ENCODE data around the gene SSRP1. TPM values are rescaled to one million over a fixed set of nuclear protein-coding genes. Genes with fewer than 3 reads are reported as not detected.
A peak's percentile ranks its signal among the peaks of the same experiment; 100 is the strongest.

SSRP1 gene
- total RNA-seq, 2 experiments from 2014 or later = 304 to 322 TPM

DNA sequence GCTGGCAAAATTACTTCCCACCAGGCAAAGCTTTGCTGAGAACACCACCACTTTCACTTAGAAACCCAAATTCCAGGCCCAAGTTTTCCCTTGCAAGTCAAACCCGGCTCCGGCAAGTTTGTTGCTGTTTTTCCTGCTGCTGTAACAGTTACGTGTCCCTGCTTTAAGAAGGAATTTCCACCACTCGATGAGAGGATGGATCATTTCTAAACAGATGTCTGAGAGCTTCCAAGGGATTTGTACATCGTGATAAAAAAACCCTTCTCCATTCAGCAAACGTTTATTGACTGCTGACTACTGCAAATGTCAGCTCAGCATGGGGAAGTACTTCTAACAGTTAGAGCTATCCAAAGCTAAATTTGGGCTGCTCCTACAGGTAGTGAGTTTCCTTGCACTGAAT, 22.2 kb upstream of the SSRP1 start:
- no peak for DNase-seq
- Mint-ChIP-seq H3K4me1 (ENCODE audit: low read depth) (no peaks in the 10 kb centered on the region), H3K27ac (no peak overlapping the region), H3K27me3 (ENCODE audit: low read depth) (peaks cover 12% of the 10 kb centered on the region), H3K9me3 (no peaks in the 10 kb centered on the region), H3K4me3 (no peak overlapping the region), H3K36me3 (ENCODE audit: low read depth) (no peaks in the 10 kb centered on the region)
- intact Hi-C loops (cut with micrococcal nuclease) = no loop called here
- CTCF ChIA-PET = interaction anchor here (0.6 to 0.9 kb wide), 2 partner anchors 13 to 126 kb away, joined by 3 read pairs; no protein-coding TSS in a partner anchor

DNA sequence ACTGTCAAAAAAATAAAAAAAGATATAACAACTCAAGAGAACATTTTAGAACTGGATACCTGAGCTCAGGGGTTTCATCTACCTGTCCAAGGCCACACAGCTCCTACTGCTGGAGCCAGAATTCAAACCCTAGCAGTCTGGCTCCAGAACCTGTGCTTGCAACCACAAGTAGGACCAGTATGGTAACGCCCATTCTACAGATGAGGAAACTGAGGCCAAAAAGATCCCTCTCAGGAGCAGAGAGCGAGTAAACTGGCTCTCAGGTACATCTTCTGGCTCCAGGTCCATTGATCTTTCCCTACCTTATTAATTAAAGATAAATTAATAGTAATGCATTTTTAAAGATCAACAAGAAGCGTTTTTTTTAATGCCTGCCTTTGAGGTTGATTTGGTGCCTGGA, 21.6 kb upstream of the SSRP1 start:
- CTCF ChIA-PET = interaction anchor here (0.6 to 1.9 kb wide), 3 partner anchors 11 to 127 kb away, joined by 3 to 9 read pairs (median 3); no protein-coding TSS in a partner anchor
- Mint-ChIP-seq H3K9me3 (no peaks in the 10 kb centered on the region), H3K4me1 (ENCODE audit: low read depth) (no peaks in the 10 kb centered on the region), H3K27ac (no peak overlapping the region), H3K27me3 (ENCODE audit: low read depth) (peaks cover 12% of the 10 kb centered on the region), H3K4me3 (no peak overlapping the region), H3K36me3 (ENCODE audit: low read depth) (no peaks in the 10 kb centered on the region)
- no peak for DNase-seq
- intact Hi-C loops (cut with micrococcal nuclease) = no loop called here

DNA sequence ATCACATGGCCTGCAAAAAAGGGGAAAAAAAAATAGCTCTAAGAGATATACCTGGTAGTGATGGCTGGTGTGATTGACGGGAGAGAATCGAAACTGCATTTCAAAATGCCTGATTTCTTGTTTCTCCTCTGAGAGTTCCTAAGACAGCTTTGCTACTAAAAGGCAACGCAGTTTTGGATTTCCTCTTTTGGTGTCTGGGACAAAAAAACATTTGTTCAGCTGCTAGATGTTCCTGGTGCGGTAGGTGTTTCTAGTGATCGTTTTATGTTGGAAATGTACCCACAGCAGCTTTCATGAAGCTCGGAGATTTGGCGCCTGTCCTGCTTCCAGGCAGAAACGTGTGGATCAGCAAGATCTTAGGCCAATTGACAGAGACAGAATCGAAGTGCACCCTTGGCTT, 20.6 kb upstream of the SSRP1 start:
- intact Hi-C loops (cut with micrococcal nuclease) = no loop called here
- H3K27me3 Mint-ChIP-seq (ENCODE audit: low read depth) = peaks cover 7% of the 10 kb centered on the region
- H3K36me3 Mint-ChIP-seq (ENCODE audit: low read depth) = peaks cover 1% of the 10 kb centered on the region
- DNase-seq = no peak
- H3K27ac Mint-ChIP-seq = no peak overlapping the region
- H3K4me1 Mint-ChIP-seq (ENCODE audit: low read depth) = no peaks in the 10 kb centered on the region
- peaks cover 4% of the 10 kb centered on the region for H3K9me3 Mint-ChIP-seq
- H3K4me3 Mint-ChIP-seq = no peak overlapping the region
- CTCF ChIA-PET = interaction anchor here (0.6 to 1.9 kb wide), 4 partner anchors 8 to 168 kb away, joined by 3 to 9 read pairs (median 3); no protein-coding TSS in a partner anchor

DNA sequence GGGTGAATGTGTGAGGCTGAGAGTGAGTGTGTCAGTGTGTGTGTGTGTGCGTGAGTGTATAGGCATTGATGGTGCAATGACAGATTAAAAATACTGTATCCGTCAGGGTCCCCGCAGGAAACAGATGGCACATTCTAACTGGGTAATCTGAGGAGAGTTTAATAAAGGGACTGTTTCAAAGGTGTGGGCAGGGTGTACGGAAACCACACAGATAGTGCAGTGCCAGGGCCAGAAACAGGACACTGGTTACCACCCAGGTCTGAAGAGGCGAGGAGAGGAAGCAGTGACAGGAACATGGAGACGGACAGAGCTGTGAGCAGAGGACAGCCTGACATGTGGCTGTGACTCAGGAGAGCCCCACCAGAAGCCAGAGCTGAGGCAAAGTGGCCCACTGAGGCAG, 19.0 kb upstream of the SSRP1 start:
- Mint-ChIP-seq H3K4me1 (ENCODE audit: low read depth) (peaks cover 3% of the 10 kb centered on the region), H3K9me3 (peaks cover 5% of the 10 kb centered on the region), H3K27me3 (ENCODE audit: low read depth) (peaks cover 7% of the 10 kb centered on the region), H3K36me3 (ENCODE audit: low read depth) (peaks cover 1% of the 10 kb centered on the region), H3K27ac (no peak overlapping the region), H3K4me3 (no peak overlapping the region)
- CTCF ChIA-PET = no interaction called here
- intact Hi-C loops (cut with micrococcal nuclease) = no loop called here
- no peak for DNase-seq

DNA sequence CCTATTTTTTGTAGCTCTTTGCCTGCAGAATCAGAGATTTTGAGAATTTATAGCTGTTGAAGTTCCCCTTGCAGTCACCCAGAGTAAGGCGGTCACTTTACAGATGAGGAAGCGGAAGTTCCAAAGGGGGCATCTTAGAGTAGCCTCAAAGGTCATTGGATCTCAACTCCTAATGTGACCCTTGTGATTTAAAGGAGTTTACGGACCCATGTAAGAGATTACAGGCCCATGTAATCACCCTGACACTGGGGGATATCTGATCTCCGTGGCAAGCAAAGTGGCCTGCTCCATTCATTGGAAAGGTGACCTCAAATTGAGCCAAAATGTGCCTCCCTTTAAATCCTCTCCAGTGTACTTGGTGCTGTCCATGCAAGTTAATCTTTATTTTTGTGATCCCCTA, 18.2 kb upstream of the SSRP1 start:
- DNase-seq = no peak
- intact Hi-C loops (cut with micrococcal nuclease) = no loop called here
- Mint-ChIP-seq H3K4me1 (ENCODE audit: low read depth) (peaks cover 3% of the 10 kb centered on the region), H3K36me3 (ENCODE audit: low read depth) (peaks cover 1% of the 10 kb centered on the region), H3K27ac (no peak overlapping the region), H3K4me3 (no peak overlapping the region), H3K27me3 (ENCODE audit: low read depth) (peaks cover 7% of the 10 kb centered on the region), H3K9me3 (peaks cover 5% of the 10 kb centered on the region)
- CTCF ChIA-PET = interaction anchor here (0.6 to 3.0 kb wide), 7 partner anchors 87 to 290 kb away, joined by 3 to 14 read pairs (median 4); no protein-coding TSS in a partner anchor

DNA sequence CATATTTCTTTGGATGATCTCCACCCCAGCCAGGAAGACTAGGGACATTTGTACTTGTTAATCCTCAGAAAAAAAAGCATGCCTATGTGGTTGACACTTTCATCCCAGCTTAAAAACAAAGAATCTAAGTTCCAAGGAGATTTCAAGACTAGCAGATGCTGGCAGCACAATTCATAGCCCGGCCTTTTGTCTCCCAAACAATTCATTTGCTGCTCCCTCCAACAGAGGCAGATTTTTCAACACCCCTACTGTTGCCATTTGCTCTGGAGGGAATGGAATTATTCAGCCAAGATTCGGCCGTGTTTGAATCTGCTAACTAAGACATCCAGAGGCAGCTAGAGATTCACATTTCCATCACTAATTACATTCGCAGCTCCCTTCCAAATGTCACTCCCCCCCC, 17.8 kb upstream of the SSRP1 start:
- H3K4me3 Mint-ChIP-seq = no peak overlapping the region
- peaks cover 7% of the 10 kb centered on the region for H3K27me3 Mint-ChIP-seq (ENCODE audit: low read depth)
- DNase-seq = no peak
- H3K9me3 Mint-ChIP-seq = peaks cover 5% of the 10 kb centered on the region
- CTCF ChIA-PET = interaction anchor here (0.6 to 3.0 kb wide), 8 partner anchors 10 to 291 kb away, joined by 3 to 14 read pairs (median 4); no protein-coding TSS in a partner anchor
- H3K36me3 Mint-ChIP-seq (ENCODE audit: low read depth) = peaks cover 1% of the 10 kb centered on the region
- peaks cover 3% of the 10 kb centered on the region for H3K4me1 Mint-ChIP-seq (ENCODE audit: low read depth)
- intact Hi-C loops (cut with micrococcal nuclease) = no loop called here
- H3K27ac Mint-ChIP-seq = no peak overlapping the region

DNA sequence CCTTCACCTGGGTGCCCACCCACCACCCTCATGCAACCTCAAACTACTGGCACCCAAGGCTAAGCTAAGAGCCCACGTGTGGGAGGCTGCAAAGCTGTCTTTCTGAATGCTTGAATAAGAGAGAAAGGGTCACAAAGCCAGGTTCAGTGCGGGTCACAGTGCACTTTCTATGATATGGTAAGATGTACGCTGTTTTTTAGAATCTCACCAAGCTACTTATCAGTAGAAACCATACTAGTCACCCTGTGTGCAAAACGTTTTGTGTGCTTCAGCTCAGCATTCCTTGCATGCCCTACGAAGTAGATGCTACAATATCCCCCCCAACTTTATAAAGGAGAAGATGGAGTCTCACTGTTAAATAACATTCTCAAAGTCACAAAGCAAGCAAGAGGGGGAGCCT, 17.3 kb upstream of the SSRP1 start:
- Mint-ChIP-seq H3K4me1 (ENCODE audit: low read depth) (peaks cover 3% of the 10 kb centered on the region), H3K27me3 (ENCODE audit: low read depth) (peaks cover 7% of the 10 kb centered on the region), H3K9me3 (peaks cover 5% of the 10 kb centered on the region), H3K27ac (no peak overlapping the region), H3K36me3 (ENCODE audit: low read depth) (peaks cover 1% of the 10 kb centered on the region), H3K4me3 (no peak overlapping the region)
- intact Hi-C loops (cut with micrococcal nuclease) = no loop called here
- CTCF ChIA-PET = interaction anchor here (0.6 to 3.0 kb wide), 8 partner anchors 10 to 291 kb away, joined by 3 to 14 read pairs (median 4); no protein-coding TSS in a partner anchor
- DNase-seq = no peak

DNA sequence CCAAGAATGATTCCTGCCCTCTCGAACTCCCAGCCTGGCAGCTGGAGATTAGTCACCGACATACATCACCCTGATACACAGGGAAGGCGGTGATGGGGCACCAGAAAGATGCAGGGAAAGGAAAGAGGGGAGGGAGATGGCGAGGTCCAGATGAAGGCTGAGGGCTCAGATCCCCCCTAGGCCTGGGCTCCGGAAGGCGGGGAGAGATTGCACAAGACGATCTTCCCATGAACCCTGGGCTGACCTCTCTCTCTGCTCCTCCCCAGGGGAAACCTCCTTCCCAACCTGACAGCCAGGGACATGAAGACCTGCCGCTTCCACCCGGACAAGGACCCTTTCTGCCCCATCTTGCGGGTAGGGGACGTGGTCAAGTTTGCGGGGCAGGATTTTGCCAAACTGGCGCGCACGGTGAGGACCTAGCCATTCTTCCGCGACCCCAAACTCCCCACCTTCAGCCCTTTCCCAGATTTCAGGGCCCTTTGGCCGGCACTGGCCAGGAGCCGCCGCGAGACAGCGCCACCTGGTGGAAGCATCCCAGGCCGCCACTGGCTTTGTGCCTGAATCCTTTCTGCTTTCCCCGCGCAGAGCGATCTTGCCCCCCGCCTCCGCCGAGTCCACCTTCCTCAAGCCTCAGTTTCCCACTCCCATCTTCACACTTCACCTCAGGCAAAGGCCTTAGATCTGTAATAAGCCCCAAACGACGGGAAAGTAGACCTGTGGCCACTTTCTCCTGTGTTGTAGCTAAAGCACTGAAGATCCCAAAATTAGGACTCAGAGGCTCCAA, 14.0 kb upstream of the SSRP1 start:
- H3K4me3 Mint-ChIP-seq = no peak overlapping the region
- H3K27ac Mint-ChIP-seq = no peak overlapping the region

DNA sequence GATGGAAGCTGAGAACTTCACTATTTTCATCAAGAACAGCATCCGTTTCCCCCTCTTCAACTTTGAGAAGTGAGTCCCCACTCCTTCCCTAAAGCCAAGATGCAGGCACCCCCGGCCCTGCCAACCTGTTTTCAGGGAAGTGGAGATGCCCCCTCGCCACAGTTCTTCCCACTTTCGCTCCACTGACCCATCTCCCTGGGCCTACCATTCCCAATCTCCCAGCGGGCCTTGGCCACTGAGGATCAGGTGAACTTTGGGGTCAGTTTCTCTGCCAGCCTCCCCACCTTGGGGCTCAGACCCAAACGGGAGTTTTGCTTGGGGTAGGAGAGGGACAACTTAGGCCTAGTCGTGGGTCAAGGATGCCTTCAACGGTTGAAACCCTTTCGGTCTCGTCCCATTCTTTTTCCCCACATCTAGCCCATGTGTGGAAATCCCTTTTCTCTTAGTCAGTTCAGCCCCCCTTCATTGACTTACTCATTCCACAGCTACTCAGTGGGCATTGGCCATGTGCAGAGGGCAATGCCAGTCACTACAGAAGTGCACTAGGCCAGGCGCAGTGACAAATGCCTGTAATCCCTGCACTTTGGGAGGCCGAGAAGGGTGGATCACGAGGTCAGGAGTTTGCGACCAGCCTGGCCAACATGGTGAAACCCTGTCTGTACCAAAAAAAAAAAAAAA, 13.1 kb upstream of the SSRP1 start:
- CTCF ChIA-PET = interaction anchor here (0.7 to 4.5 kb wide), 13 partner anchors 11 to 296 kb away, joined by 3 to 40 read pairs (median 4); partner anchors contain the start of genes RTN4RL2 and SSRP1
- no peak overlapping the region for H3K4me3 Mint-ChIP-seq
- no peak for DNase-seq
- intact Hi-C loops (cut with micrococcal nuclease) = loop anchor here (5.0 kb wide), 2 partner anchors 506 to 1164 kb away; no protein-coding TSS in a partner anchor
- peaks cover 3% of the 10 kb centered on the region for H3K4me1 Mint-ChIP-seq (ENCODE audit: low read depth)
- peaks cover 1% of the 10 kb centered on the region for H3K36me3 Mint-ChIP-seq (ENCODE audit: low read depth)
- no peak overlapping the region for H3K27ac Mint-ChIP-seq
- no peaks in the 10 kb centered on the region for H3K27me3 Mint-ChIP-seq (ENCODE audit: low read depth)
- H3K9me3 Mint-ChIP-seq = peaks cover 5% of the 10 kb centered on the region

More for the DNA sequence above, 14.0 kb upstream of the SSRP1 start:
- H3K9me3 Mint-ChIP-seq = peaks cover 5% of the 10 kb centered on the region
- peaks cover 3% of the 10 kb centered on the region for H3K4me1 Mint-ChIP-seq (ENCODE audit: low read depth)
- DNase-seq = peak; percentile 68
- CTCF ChIA-PET = interaction anchor here (0.6 to 1.8 kb wide), 15 partner anchors 9 to 213 kb away, joined by 3 to 9 read pairs (median 5); partner anchors contain the start of gene SSRP1
- H3K27me3 Mint-ChIP-seq (ENCODE audit: low read depth) = peaks cover 4% of the 10 kb centered on the region
- peaks cover 1% of the 10 kb centered on the region for H3K36me3 Mint-ChIP-seq (ENCODE audit: low read depth)
- intact Hi-C loops (cut with micrococcal nuclease) = loop anchor here (5.0 kb wide), 2 partner anchors 507 to 1163 kb away; no protein-coding TSS in a partner anchor

DNA sequence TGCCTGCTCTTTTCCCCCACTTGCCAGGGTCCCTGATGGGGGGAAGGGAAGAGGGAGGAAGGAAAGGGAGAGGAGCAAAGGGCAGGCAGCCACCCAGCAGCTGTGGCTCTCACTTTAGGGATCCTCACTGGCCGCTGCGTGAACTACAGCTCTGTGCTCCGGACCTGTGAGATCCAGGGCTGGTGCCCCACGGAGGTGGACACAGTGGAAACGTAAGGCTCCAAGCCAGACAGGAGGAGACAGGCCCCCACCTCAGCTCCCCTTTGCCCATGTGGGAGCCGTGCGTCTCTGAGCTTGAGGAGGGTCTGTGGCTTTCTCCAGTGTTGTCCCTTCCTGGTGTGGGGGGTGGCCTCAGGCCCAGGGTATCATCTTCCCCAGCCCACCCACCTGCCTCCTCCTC, 12.4 kb upstream of the SSRP1 start:
- intact Hi-C loops (cut with micrococcal nuclease) = loop anchor here (5.0 kb wide), 2 partner anchors 506 to 1164 kb away; no protein-coding TSS in a partner anchor
- Mint-ChIP-seq H3K27ac (no peak overlapping the region), H3K4me3 (no peak overlapping the region), H3K4me1 (ENCODE audit: low read depth) (peaks cover 3% of the 10 kb centered on the region), H3K27me3 (ENCODE audit: low read depth) (no peaks in the 10 kb centered on the region), H3K9me3 (peaks cover 5% of the 10 kb centered on the region), H3K36me3 (ENCODE audit: low read depth) (peaks cover 1% of the 10 kb centered on the region)
- CTCF ChIA-PET = interaction anchor here (0.7 to 4.5 kb wide), 15 partner anchors 8 to 297 kb away, joined by 3 to 40 read pairs (median 3); partner anchors contain the start of gene RTN4RL2
- DNase-seq = no peak

DNA sequence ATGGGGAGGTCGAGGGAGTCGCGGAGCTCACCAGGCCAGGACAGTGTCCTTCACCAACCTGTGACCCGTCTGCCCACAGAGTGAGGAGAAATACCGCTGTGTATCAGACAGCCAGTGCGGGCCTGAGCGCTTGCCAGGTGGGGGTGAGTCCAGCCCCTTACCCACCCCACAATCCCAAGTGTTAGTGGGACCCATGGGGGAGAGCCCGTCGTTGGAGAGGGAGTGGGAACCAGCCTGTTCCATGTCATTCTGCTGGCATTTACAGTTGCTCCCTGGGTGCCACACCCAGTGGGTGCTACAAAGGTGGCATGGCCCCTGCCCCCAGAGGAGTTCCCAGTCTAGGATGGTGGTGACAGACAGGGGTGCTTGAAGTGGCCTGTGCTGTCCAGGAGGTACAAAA, 11.6 kb upstream of the SSRP1 start:
- peaks cover 3% of the 10 kb centered on the region for H3K4me1 Mint-ChIP-seq (ENCODE audit: low read depth)
- peaks cover 5% of the 10 kb centered on the region for H3K9me3 Mint-ChIP-seq
- H3K4me3 Mint-ChIP-seq = no peak overlapping the region
- H3K36me3 Mint-ChIP-seq (ENCODE audit: low read depth) = peaks cover 1% of the 10 kb centered on the region
- intact Hi-C loops (cut with micrococcal nuclease) = loop anchor here (5.0 kb wide), 2 partner anchors 505 to 1165 kb away; no protein-coding TSS in a partner anchor
- CTCF ChIA-PET = interaction anchor here (0.8 to 4.5 kb wide), 13 partner anchors 13 to 293 kb away, joined by 3 to 40 read pairs (median 6); no protein-coding TSS in a partner anchor
- H3K27me3 Mint-ChIP-seq (ENCODE audit: low read depth) = no peaks in the 10 kb centered on the region
- DNase-seq = no peak
- H3K27ac Mint-ChIP-seq = peak overlapping the region; percentile 37
